Stomach (tissue), 4 donors: Measurements from ENCODE around the gene PRKRIP1.

Experiments used
- EP300 ChIP-seq: sonication (generic); formaldehyde crosslinking; IDR thresholded peaks from one replicate; pipeline ENCODE4 v1.6.1; 2017; ENCODE audit warnings: antibody characterized with exemption
- POLR2A ChIP-seq, 4 donors: fragments of 450-650 bp; IDR thresholded peaks; one replicate each; pipeline ENCODE4 v1.6.1; 2016; ENCODE audit warnings: antibody characterized with exemption in 4 of 4, control low read depth in 2 of 4, mild to moderate bottlenecking in 1 of 4, moderate library complexity in 1 of 4
- POLR2AphosphoS5 ChIP-seq, 3 donors: sonication (generic); formaldehyde crosslinking; IDR thresholded peaks; one replicate each; pipeline ENCODE4 v1.6.1; 2016; ENCODE audit warnings: antibody characterized with exemption in 3 of 3
- TF ChIP-seq, protein P1 (sequence below), 7 experiments: fragments of 450-650 bp in 4 of 7; fragments of 200-600 bp in 3 of 7; sonication (generic) in 3 of 7; IDR thresholded peaks; one replicate each; pipeline ENCODE4 v1.5.1; 2016 to 2019; ENCODE audit warnings: antibody characterized with exemption in 7 of 7, control low read depth in 2 of 7, mild to moderate bottlenecking in 1 of 7

DNA sequence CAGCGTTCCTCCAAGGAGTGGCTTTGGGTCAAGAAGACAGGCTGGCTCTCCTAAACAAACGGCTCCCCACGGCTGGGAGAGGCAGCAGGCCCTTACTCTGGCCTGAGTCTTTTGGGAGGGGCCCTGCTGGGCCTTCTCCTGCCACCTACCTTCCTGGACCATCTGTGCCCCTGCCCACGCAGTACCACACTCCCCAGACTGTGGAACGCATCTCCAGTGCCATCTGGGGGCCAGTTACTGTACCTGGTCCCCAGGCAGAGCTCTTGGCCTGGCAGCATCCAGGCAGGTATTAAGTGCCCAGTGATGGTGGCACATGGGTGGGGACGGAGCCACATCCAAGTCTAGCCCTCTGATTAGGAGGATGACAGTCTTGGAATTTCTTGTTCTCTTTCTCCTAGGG is 54.1 kb downstream of the PRKRIP1 start:
- TF ChIP-seq POLR2AphosphoS5 (IDR thresholded peaks at IDR 0.05), result no peak
- TF ChIP-seq, protein P1, sequence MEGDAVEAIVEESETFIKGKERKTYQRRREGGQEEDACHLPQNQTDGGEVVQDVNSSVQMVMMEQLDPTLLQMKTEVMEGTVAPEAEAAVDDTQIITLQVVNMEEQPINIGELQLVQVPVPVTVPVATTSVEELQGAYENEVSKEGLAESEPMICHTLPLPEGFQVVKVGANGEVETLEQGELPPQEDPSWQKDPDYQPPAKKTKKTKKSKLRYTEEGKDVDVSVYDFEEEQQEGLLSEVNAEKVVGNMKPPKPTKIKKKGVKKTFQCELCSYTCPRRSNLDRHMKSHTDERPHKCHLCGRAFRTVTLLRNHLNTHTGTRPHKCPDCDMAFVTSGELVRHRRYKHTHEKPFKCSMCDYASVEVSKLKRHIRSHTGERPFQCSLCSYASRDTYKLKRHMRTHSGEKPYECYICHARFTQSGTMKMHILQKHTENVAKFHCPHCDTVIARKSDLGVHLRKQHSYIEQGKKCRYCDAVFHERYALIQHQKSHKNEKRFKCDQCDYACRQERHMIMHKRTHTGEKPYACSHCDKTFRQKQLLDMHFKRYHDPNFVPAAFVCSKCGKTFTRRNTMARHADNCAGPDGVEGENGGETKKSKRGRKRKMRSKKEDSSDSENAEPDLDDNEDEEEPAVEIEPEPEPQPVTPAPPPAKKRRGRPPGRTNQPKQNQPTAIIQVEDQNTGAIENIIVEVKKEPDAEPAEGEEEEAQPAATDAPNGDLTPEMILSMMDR (IDR thresholded peaks at IDR 0.05), result no peak
- no peak for TF ChIP-seq EP300
- no peak for TF ChIP-seq POLR2A (IDR thresholded peaks at IDR 0.05)
